IPS-20b (cell line): ENCODE measurements around the gene MBLAC1.
A peak's percentile ranks its signal among the peaks of the same experiment; 100 is the strongest.

Experiments
- H3K27ac ChIP-seq: one replicate; pipeline ENCODE4 v1.5.1; 2013; ENCODE audit warnings: low read length
- H3K27me3 ChIP-seq: 2 replicates; pipeline ENCODE4 v1.6.1; 2013; ENCODE audit warnings: mild to moderate bottlenecking, low read length, inconsistent platforms; ENCODE audit not compliant: insufficient read depth
- H3K36me3 ChIP-seq: 2 replicates; pipeline ENCODE4 v1.6.1; 2013; ENCODE audit warnings: low read depth, mild to moderate bottlenecking, inconsistent platforms, low read length, moderate library complexity; ENCODE audit not compliant: insufficient read depth
- H3K4me1 ChIP-seq: 2 replicates; pipeline ENCODE4 v1.6.1; 2013; ENCODE audit warnings: mild to moderate bottlenecking, control low read depth, inconsistent platforms, low read length, moderate library complexity; ENCODE audit not compliant: insufficient read depth
- H3K4me3 ChIP-seq: 2 replicates; pipeline ENCODE4 v1.5.1; 2013; ENCODE audit warnings: mild to moderate bottlenecking, low read length, inconsistent platforms
- H3K9ac ChIP-seq: 2 replicates; pipeline ENCODE4 v1.6.1; 2013; ENCODE audit warnings: low read depth, mild to moderate bottlenecking, inconsistent platforms, low read length, moderate library complexity
- H3K9me3 ChIP-seq: 2 replicates; pipeline ENCODE4 v1.6.1; 2013; ENCODE audit warnings: mild to moderate bottlenecking, low read depth, low read length, inconsistent platforms; ENCODE audit not compliant: insufficient read depth

Gene MBLAC1

DNA sequence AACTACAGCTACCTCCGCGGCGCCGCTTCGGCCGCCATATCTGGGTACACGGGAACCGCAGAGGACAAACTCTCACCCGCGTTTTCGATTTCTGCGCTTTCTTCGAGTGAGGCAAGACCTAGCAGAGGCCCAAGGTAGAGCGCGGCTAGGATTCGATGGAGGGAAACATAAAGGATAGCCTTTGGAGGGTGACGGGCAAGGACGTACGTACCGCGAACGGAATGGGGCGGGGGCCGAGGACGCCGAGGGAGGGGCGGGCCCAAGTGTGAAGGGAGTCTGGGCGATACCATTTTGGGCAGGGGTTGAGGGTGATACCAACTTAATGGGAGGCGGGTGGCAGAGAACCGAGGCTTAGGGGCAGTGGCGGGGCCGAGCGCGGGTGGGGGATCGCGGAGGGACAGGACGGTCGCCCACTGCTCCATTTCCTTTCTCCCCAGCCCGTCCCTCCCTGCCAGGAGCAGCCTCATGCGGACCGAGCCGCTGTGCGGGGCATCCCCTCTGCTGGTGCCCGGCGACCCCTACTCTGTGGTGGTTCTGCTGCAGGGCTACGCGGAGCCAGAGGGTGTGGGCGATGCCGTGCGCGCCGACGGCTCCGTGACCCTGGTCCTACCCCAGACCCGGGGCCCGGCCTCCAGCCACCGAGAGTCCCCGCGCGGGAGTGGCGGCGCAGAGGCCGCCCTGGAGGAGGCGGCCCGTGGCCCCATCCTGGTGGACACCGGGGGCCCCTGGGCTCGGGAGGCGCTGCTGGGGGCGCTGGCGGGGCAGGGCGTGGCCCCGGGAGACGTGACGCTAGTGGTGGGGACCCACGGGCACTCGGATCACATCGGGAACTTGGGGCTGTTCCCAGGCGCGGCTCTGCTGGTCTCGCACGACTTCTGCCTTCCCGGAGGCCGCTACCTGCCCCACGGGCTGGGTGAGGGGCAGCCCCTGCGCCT, at the start of gene MBLAC1:
TSS of gene MBLAC1 (plus strand) at position 37 of the 935 bp plus-strand sequence. CDS start at position 466, 429 bp downstream.
- Histone ChIP-seq H3K9ac (peak within 1 kb of the TSS; percentile 88), H3K4me3 (peak within 1 kb of the TSS; percentile 92), H3K27ac (peak within 1 kb of the TSS; percentile 65), H3K36me3 (0 out of 2 replicates have a peak, but pooled peaks cover 6% of the 10 kb centered on the region), H3K9me3 (no peaks in the 10 kb centered on the region), H3K4me1 (peaks cover 3% of the 10 kb centered on the region; the same call in 1 of the 2 replicates), H3K27me3 (peaks cover 28% of the 10 kb centered on the region)

GRCh38 chr7:100077205-100077604, 49.6 kb upstream of the MBLAC1 start:
- H3K4me1 ChIP-seq: no peaks in the 10 kb centered on the region
- H3K36me3 ChIP-seq: peaks cover 80% of the 10 kb centered on the region
- no peaks in the 10 kb centered on the region for H3K27me3 ChIP-seq
- no peak overlapping the region for H3K9ac ChIP-seq
- H3K9me3 ChIP-seq: peaks cover 34% of the 10 kb centered on the region
- H3K4me3 ChIP-seq: no peak overlapping the region; the same call in 1 of the 2 replicates
- H3K27ac ChIP-seq: no peak overlapping the region

DNA sequence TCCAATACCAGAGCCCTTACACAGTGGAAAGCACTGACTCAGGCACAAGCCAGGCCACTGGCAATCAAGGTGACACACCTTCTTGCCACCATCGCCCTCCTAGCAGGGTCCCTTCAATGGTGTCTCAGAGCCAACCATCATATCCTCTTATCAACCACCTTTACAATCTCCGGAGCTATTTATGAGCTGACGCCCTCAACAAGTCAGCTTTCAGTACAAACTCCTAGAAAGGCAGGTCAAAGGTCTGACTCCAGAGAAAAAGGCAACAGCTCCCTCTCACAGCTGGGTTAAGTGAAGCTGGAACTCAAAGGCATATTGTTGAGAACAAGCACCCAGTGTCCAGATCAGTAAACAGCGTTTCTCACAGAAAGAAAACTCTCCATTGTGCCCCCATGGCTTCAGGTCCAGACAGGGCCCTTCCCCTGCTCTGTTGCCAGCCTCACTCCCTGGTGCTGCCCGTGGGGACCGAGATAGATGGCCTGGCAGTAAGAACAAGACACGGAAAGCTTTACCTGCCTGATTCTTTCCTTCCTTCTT, 47.7 kb upstream of the MBLAC1 start:
- Histone ChIP-seq H3K9ac (no peak overlapping the region), H3K27ac (no peak overlapping the region), H3K4me3 (no peak overlapping the region), H3K36me3 (peaks cover 61% of the 10 kb centered on the region), H3K9me3 (peaks cover 16% of the 10 kb centered on the region), H3K4me1 (peaks cover 8% of the 10 kb centered on the region; the same call in 1 of the 2 replicates), H3K27me3 (no peaks in the 10 kb centered on the region)

DNA sequence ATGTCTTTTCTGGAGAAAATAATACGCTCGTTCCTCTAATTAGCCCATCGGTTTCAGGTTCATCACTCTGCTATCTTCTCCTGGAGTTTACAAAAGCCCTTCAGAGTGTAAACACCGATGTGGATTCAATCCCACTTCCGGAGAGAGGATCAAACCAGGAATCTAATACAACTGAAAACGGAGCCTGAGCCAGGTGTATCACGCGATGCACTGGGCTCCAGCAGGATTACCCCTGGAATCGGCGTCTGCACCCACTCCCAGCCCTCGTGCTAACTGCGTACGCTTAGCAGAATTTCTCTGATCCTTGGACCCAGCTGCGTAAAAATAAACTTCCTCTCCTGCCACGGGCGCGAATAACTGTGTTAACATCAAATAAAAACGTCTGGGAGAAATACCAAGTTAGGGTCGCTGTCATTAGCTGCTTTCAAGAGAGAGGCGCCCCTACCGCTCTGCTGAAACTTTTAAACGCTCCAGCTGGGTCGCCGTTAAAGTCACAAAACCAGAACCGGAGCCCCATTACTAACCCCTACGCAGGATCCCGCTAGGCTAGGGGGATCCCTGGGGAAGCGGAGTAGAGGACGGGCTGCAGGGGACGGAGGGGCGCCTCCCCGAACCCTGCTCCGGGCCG, 45.7 kb upstream of the MBLAC1 start:
- H3K4me1 ChIP-seq: peaks cover 8% of the 10 kb centered on the region; the same call in 1 of the 2 replicates
- H3K4me3 ChIP-seq: peak overlapping the region; percentile 100
- H3K27ac ChIP-seq: peak overlapping the region; percentile 79
- H3K36me3 ChIP-seq: peaks cover 41% of the 10 kb centered on the region
- peak overlapping the region; percentile 100 for H3K9ac ChIP-seq
- no peaks in the 10 kb centered on the region for H3K27me3 ChIP-seq
- H3K9me3 ChIP-seq: no peaks in the 10 kb centered on the region; the same call in 1 of the 2 replicates

GRCh38 chr7:100081535-100082102, 45.1 kb upstream of the MBLAC1 start, which contains the start of gene ZNF3:
ZNF3 (minus strand) TSS chr7:100081723; CDS start chr7:100077357, 4,366 bp downstream.
- Histone ChIP-seq H3K9me3 (no peaks in the 10 kb centered on the region; the same call in 1 of the 2 replicates), H3K27ac (peak within 1 kb of the TSS; percentile 79), H3K9ac (peak within 1 kb of the TSS; percentile 100), H3K4me1 (peaks cover 8% of the 10 kb centered on the region; the same call in 1 of the 2 replicates), H3K36me3 (peaks cover 35% of the 10 kb centered on the region), H3K27me3 (no peaks in the 10 kb centered on the region), H3K4me3 (peak within 1 kb of the TSS; percentile 100)

- Histone ChIP-seq H3K27ac (no peak overlapping the region), H3K27me3 (no peaks in the 10 kb centered on the region), H3K4me1 (peaks cover 8% of the 10 kb centered on the region; the same call in 1 of the 2 replicates), H3K4me3 (peak overlapping the region; percentile 68; the same call in 1 of the 2 replicates), H3K9me3 (no peaks in the 10 kb centered on the region), H3K36me3 (peaks cover 22% of the 10 kb centered on the region), H3K9ac (no peak overlapping the region; the same call in 1 of the 2 replicates)
Measured at GRCh38 chr7:100082978-100083377, 43.8 kb upstream of the MBLAC1 start.

DNA sequence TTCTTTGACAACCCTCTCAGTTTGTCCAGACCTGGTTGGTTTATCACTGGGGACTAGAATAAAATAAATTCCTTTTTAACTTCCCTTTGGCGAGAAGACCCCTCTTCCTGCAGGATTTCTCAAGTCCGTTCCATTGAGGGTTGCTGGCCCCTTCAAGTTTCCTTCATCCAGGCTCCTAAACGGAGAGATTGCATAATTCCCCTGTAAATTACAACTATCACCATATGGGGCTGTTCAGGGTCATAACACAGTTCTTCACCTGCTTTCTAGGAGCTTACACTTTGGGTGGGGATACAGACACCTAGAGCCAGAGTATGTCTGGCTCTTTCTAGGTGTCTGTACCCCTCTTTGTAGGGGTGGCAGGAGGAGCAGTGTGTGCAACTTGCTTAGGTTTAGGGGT, 41.3 kb upstream of the MBLAC1 start:
- Histone ChIP-seq H3K4me3 (no peak overlapping the region), H3K27ac (no peak overlapping the region), H3K9me3 (no peaks in the 10 kb centered on the region), H3K36me3 (peaks cover 3% of the 10 kb centered on the region), H3K27me3 (no peaks in the 10 kb centered on the region), H3K9ac (no peak overlapping the region), H3K4me1 (peaks cover 8% of the 10 kb centered on the region; the same call in 1 of the 2 replicates)

DNA sequence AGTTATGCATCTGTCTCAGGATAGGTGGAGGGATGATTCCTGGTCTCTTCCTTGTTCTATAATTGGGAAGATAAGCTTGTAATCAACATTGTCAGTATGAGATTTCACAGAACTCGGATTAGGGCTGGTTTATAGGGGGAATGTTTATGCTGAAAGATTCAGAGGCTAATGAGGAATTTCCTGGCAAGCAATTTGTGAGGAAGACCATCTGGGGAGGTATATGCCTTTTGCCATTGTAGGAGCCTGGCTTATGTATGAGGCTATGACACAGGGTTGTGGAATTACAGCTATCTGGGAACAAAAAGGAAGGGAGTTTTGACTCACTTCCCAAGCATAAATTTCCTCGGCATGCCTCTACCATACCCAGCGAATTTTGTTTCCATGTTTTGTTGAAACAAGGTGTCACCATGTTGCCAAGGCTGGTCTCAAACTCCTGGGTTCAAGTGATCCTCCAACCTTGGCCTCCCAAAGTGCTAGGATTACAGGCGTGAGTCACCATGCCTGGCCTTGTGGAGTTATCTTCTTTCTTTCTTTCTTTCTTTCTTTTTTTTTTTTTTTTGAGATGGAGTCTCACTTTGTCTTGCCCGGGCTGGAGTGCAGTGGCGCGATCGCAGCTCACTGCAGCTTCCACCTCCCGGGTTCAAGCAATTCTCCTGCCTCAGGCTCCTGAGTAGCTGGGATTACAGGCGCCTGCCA, 39.6 kb upstream of the MBLAC1 start:
- H3K27ac ChIP-seq: no peak overlapping the region

GRCh38 chr7:100088095-100088620, 38.6 kb upstream of the MBLAC1 start:
- no peaks in the 10 kb centered on the region for H3K27me3 ChIP-seq
- peaks cover 2% of the 10 kb centered on the region; the same call in 1 of the 2 replicates for H3K4me1 ChIP-seq
- peak overlapping the region; percentile 92 for H3K4me3 ChIP-seq
- peak overlapping the region; percentile 92 for H3K9ac ChIP-seq
- H3K9me3 ChIP-seq: no peaks in the 10 kb centered on the region
- peak overlapping the region; percentile 30 for H3K27ac ChIP-seq
- peaks cover 30% of the 10 kb centered on the region for H3K36me3 ChIP-seq

More for the DNA sequence above, 39.6 kb upstream of the MBLAC1 start:
- Histone ChIP-seq H3K9ac (no peak overlapping the region), H3K9me3 (no peaks in the 10 kb centered on the region), H3K4me3 (no peak overlapping the region), H3K4me1 (peaks cover 8% of the 10 kb centered on the region; the same call in 1 of the 2 replicates), H3K27me3 (no peaks in the 10 kb centered on the region), H3K36me3 (peaks cover 20% of the 10 kb centered on the region)

DNA sequence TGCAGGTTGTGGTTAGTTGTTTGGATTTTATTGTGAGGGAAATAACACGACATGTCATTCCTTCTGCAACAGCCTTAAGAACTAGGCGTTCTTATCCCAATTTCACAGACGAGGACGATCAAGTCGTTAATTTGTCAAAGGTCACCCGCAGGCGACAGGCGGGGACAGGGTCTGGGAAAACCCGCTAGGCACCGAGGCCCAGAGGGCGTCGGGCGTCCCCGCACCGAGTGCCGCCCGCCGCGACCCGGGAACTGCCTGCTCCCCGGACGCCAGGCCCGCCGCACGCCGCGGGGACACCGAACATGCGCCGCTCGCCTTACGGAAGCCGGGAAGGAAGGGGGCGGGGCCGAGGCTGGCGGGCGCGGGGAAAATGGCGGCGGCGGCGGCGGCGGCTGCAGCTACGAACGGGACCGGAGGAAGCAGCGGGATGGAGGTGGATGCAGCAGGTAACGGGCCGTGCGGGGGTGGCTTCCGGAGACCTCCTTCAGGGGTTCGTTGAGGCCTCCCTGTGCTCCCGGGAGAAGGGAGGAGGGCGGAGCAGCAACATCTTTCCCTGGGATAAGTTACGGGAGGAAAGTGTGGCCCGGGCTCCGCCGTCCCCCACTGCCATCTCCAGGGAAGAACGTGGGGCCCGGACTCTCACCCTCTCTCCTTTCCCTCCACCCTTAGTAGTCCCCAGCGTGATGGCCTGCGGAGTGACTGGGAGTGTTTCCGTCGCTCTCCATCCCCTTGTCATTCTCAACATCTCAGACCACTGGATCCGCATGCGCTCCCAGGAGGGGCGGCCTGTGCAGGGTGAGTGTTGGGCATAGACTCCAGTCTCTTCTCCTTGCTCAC, 37.9 kb upstream of the MBLAC1 start, which contains the start of gene COPS6:
TSS of gene COPS6 (plus strand) at position 349 of the 837 bp plus-strand sequence. CDS start at position 371, 22 bp downstream.
- peak within 1 kb of the TSS; percentile 30 for H3K27ac ChIP-seq
- H3K27me3 ChIP-seq: no peaks in the 10 kb centered on the region
- no peaks in the 10 kb centered on the region for H3K9me3 ChIP-seq
- peak within 1 kb of the TSS; percentile 92 for H3K4me3 ChIP-seq
- H3K4me1 ChIP-seq: no peaks in the 10 kb centered on the region; the same call in 1 of the 2 replicates
- H3K36me3 ChIP-seq: peaks cover 37% of the 10 kb centered on the region
- peak within 1 kb of the TSS; percentile 92 for H3K9ac ChIP-seq
